ENCODE data around the gene CNNM4.
"Not testable (repeated sequence)": the region's sequence is repeated elsewhere in the genome, so short reads cannot be mapped to it uniquely, and the experiment has no call there.

The CNNM4 gene

DNA sequence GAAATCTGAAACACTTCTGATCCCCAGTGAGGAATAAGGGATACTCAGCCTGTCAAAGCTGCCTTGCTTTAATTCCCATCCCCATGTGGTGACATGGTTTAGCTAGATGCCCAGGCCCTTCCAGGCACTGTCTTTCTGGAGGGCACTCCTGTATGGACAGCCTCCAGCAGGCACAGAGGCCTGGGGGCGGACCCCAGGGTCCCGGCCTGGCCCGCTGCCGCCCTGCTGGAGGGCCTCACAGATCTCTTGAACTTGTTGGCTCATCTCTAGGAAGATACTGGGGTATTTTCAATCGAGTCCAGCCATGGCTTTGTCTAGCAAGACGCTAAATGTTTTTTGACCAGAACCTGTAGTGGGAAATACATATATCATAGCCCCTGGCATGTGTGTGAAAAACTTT is 34.4 kb downstream of the CNNM4 start:
- DNase-seq: no peak

DNA sequence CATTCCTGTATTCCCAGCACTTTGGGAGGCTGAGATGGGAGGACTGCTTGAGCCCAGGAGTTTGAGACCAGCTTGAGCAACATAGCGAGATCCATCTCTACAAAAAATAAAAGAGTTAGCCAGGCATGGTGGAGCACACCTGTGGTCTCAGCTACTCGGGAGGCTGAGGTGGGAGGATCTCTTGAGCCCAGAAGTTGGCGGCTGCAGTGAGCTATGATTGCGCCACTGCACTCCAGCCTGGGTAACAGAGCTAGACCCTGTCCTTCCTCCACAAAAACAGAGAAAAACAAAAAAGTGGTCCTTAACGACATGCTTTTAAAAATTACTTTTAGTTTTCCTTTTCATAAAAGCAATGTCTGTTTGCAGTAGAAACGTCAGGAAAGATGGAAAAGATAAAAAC is 35.8 kb downstream of the CNNM4 start:
- DNase-seq: not testable (repeated sequence)

GRCh38 chr2:96797066-96797625 is 36.4 kb downstream of the CNNM4 start:
- DNase-seq: no peak

- DNase-seq: no peak
These were observed 38.3 kb downstream of the CNNM4 start for GRCh38 chr2:96798733-96799622.

GRCh38 chr2:96799623-96799935 is 38.9 kb downstream of the CNNM4 start:
- no peak for DNase-seq

DNA sequence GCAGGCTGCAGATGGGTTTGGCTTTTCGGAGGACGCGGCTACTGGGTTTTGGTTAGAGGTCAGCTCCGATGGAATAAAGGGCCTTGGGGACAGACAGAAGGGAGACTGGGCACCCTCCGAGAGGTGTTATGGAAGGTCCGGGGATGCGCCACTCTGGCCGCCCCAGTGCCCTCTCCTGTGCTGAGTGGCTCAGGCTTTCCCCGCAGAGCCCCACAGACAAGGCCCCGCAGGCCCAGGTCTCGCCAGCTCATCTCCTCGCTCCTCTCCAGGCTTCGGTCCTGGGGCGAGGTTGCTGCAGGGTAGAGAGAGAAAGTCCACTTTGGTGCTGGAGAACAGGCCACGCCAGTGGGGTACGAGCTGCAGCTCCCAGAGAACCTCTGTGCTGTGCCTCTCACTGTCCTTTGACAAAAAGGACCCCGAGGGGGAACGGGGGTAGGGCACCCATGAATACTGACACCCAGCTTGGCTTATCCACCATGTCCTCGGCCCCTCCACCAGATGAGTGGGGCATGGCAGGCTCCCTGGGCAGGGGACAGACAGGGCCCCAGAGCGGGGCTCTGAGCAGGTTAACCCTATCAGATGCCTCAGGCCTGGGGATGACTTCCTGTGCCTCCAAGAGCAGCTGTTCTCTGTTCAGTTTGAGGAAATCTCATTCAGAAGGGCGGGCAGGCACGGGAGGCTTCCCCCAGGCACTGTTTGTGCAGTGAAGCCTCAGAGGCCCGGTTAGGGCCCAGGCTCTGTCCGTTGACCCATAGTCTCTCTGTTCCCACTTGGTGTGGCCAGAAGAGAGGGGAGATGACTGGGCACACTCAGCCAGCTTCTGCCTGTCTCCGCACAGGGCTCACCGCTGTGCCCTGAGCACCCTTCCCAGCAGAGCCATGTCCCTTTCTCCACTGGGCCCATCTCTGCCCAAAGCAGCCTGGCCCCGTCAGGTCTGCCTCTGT is 39.6 kb downstream of the CNNM4 start:
- DNase-seq: no peak

DNA sequence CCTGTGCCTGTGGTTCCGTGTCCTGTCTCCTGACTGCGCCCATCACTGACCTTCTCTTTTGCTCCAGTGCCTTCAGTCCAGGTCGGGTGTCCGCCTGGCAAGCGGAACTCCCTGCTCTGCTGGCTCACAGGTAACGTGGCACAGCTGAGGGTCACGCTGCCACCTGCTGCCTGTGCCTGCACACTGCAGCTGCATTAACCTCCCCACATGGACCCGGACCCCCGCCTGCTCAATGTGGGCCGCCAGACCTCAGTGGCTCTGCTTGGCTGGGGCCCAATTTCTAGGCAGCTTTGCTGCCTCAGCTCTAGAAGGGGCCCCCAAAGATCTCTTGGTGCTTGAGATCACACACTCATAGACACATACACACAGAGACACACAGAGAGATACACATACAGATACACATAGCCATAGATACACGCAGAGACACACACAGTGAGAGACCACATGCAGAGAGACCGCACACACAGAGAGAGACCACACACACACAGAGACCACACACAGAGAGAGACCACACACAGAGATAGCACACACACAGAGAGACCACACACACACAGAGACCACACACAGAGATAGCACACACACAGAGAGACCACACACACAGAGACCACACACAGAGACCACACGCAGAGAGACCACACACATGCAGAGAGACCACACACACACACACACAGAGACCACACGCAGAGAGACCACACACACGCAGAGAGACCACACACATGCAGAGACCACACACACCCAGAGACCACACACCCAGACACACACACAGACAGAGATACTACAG is 40.5 kb downstream of the CNNM4 start:
- DNase-seq: peak; percentile 86 to 88

DNA sequence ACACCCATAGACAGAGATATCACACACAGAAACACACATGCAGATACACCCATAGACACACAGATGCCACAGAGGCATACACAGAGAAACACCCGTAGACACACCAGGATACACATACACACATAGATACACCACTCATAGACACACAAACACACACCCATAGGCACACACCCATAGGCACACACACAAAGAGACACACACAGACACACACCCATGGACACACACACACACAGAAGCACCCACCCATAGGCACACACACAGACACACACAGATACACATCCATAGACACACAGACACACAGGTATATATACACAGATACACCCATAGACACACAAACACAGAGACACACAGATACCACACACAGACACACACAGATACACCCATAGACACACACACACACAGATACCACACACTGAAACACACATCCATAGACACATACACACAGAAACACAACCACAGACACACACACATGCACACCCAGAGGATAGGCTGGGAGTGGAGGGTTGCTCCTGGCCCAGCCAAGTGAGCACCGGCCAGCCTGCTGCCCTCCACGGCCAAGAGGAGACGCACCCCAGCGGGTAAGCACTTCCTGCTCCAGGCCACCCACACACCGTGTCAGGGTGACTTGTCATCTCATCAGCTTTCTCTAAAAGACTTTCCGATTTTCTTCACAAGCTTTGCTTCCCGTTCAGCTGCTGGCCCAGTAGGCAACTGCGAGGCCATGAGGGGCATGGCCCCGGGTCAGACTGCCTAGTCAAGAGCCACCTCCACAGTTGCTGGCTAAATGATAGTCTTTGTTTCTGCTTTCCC is 41.3 kb downstream of the CNNM4 start:
- peak; percentile 69 to 73 for DNase-seq

DNA sequence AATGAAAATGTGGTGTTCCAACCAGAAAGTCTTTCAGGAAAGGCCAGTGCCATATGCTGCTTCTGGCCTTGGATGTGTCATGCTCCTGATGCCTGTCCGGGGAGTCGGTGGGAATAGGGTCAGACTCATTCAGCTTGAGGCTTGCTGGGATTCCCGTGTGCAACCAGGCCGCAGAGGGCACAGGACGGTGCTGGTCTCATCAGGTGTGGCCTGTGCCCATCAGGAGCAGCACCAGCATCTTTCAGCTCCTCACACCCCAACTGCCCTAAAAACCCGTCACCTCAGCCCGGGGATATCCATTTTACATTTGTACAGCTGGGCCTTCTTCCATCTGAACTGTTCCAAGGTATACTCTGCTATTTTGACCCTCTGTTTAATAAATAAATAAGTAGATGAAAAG is 42.0 kb downstream of the CNNM4 start:
- no peak for DNase-seq

DNA sequence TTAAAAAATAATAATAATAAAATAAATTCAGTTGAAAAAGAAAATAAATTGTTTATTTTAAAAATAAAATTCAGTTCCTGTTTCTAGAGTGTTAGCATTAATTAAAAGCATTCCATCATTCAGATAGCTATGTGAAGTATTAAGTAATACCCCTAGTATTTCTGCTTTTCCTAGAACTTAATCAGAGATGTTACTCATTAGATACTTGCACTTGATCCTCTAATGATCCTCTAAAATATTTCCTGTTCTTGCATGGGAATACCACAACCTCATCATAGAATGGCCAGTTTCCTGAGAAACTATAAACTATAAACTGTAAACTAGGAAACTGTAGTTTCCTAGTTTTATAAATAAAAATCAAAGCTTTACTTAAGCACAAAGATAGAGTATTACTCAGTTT is 44.3 kb downstream of the CNNM4 start:
- DNase-seq: no peak

DNA sequence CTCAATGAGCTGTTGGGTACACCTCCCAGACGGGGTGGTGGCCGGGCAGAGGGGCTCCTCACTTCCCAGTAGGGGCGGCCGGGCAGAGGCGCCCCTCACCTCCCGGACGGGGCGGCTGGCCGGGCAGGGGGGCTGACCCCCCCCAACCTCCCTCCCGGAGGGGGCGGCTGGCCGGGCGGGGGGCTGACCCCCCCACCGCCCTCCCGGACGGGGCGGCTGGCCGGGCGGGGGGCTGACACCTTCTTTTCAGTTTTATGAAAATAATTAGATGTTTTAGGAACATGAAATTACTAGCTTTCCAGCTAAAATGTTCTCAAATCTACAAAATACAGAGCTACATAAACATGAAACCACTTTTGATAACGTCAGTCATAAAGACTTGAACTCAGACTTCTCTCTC is 45.2 kb downstream of the CNNM4 start:
- DNase-seq: not testable (repeated sequence)

GRCh38 chr2:96806468-96807126 is 45.9 kb downstream of the CNNM4 start:
- peak; percentile 37 to 38 for DNase-seq

DNA sequence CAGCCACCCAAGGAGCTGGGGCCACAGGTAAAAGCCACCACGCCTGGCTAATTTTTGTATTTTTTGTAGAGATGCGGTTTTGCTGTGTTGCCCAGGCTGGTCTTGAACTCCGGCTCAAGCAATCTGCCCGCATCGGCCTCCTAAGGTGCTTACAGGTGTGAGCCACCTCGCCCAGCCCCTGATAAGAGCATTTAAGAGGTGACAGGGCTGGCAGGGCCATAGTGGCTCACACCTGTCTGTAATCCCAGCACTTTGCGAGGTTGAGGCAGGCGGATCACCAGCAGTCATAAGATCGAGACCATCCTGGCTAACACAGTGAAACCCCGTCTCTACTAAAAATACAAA is 46.4 kb downstream of the CNNM4 start:
- no peak for DNase-seq

DNA sequence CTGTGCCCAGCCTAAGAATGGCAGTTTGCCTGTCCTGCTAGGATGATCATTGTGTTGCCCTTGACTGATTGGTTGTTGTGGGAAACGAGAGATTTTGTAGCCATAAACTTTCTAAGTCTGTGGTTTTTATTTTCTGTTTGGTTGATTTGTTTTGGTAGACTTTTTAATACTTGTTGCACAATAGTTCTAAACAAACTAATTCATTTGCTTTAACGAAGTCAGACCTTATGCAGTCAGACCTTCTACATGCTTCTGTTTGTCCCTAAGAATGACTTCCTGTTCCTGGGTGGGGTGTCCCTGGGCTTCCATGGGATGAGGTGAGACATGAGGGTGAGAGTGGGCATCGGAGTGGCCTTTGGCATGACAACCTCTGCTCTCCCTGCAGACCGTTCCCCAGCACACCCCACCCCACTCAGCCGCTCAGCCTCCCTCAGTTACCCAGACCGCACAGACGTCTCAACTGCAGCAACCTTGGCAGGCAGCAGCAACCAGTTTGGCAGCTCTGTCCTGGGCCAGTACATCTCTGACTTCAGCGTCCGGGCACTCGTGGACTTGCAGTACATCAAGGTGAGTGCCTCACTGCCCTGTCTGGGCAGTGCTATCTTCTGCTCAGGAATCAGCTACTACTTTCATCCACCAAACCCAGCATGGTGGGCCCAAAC is 47.6 kb downstream of the CNNM4 start:
- DNase-seq: no peak

GRCh38 chr2:96809216-96809882 is 48.6 kb downstream of the CNNM4 start:
- DNase-seq: no peak

DNA sequence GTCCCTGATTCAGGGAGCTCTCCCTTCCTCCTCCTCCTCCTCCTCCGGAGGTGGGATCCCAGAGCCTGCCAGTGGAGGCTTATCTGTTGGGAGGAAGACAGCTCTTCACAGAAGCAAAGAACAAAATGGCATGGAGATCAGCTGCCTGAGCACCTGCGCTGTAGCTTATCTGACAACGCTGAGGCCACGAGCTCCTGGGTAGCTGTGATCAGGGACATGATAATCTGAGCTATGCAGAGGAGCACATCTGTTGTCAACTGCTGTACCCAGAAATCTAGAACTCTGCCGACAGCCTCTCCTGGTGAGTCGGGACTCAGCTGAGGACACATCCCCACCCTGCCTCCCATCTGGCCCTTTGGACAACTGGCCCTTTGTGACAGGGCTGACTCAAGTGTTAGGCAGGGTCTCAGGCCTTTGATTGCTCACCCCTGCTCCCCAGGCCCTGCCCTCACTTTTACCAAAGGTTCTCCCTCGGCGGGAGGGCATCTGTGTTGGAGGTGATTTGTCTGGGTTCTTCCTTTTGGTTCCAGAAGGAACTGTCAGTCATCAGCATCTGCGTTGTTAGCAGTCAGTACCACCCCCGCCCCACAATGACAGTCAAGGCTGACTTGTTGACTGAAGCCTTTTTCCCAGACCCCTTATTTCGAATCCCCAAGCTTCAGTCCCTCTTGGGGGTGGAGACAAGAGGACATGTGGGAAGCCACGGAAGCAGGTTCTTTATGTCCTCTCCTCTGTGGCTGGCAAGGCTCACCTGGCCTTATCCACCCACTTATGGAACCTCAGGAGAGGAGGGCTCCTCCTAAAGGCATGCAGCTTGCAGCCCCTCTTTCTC is 49.5 kb downstream of the CNNM4 start:
- no peak for DNase-seq

- DNase-seq: no peak
These were observed 50.1 kb downstream of the CNNM4 start for GRCh38 chr2:96810783-96811192.

DNA sequence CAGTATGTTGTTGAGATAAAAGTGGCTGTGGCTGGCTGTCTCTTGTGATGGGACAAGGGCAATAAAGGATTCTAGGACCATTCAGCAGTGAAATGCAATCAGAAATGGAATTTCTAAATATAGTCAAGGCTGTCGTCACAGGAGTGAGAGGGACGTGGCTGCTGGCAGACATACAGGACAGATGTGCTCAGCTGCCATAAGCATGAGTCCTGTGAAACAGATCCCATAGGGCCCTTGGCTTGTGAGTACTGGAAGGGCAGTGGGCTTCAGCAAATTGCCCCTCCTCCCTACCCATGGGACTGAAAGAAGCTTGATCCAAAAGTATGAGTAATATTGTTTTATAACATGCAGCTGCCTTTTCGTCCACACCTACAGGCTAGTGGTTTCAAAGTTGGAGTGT is 51.2 kb downstream of the CNNM4 start:
- DNase-seq: no peak

GRCh38 chr2:96813656-96814055 is 53.0 kb downstream of the CNNM4 start:
- no peak for DNase-seq

All from activated T-cell treated with anti-CD3 and anti-CD28 coated beads, Interleukin-2, amount 50 U/mL, for 48 hours (primary cell).